ENCODE data around the gene BANP. TPM values are rescaled to one million over a fixed set of nuclear protein-coding genes. Genes with fewer than 3 reads are reported as not detected.

BANP gene
- total and polyA plus RNA-seq, 2 of the 8 experiments (the other 6 are each of a cell fraction or from before 2014, with no cell fraction given), result 25.8 to 39.8 TPM

- ChIA-PET CTCF (ENCODE audit: partially characterized antibody) (no interaction called here), POLR2A (ENCODE audit: partially characterized antibody) (no interaction called here)
- Histone ChIP-seq H3K4me3 (ENCODE audit: extremely low read depth in 1 of 4, insufficient read depth in 2 of 4, low read depth in 3 of 4, low read length in 4 of 4) (no peak overlapping the region), H3K4me2 (ENCODE audit: insufficient read depth in 1 of 2, low read depth in 2 of 2, low read length in 2 of 2) (no peak overlapping the region), H4K91ac (replicated peaks; ENCODE audit: insufficient read length, low read length) (no peak overlapping the region), H3K27me3 (replicated peaks in 1 of 4; ENCODE audit: control insufficient read depth in 3 of 4, extremely low read depth in 1 of 4, insufficient read depth in 3 of 4, low read length in 3 of 4) (no peaks in the 10 kb centered on the region), H3K9me3 (ENCODE audit: insufficient read depth in 2 of 2, low read depth in 1 of 2, low read length in 1 of 2) (no peaks in the 10 kb centered on the region), H4K20me1 (replicated peaks in 1 of 2; ENCODE audit: control insufficient read depth in 1 of 2, insufficient read depth in 2 of 2, low read length in 2 of 2) (no peaks in the 10 kb centered on the region), H3K14ac (ENCODE audit: insufficient read length) (no peak overlapping the region), H2AFZ (ENCODE audit: low read length) (no peak overlapping the region), H3K23ac (ENCODE audit: insufficient read length) (no peak overlapping the region), H3K27ac (ENCODE audit: low read depth, low read length) (no peak overlapping the region), H3K36me3 (ENCODE audit: control insufficient read depth in 2 of 4, insufficient read depth in 4 of 4, low read length in 3 of 4) (peaks cover 0 to 11% (median 6%) of the 10 kb centered on the region in 4 experiments; a peak in 2 of 8 replicates), H2BK5ac (ENCODE audit: low read depth, low read length) (no peak overlapping the region), H2AK5ac (ENCODE audit: low read depth, low read length) (no peak overlapping the region), H3K56ac (replicated peaks; ENCODE audit: insufficient read length, low read depth, low read length) (no peak overlapping the region), H3K79me1 (ENCODE audit: low read depth, low read length) (no peaks in the 10 kb centered on the region), H3K23me2 (ENCODE audit: low read depth, low read length) (peaks cover 16% of the 10 kb centered on the region; the same call in 1 of the 2 replicates), H3K4me1 (replicated peaks in 1 of 4; ENCODE audit: control insufficient read depth in 3 of 4, insufficient read depth in 4 of 4, low read length in 3 of 4) (no peaks in the 10 kb centered on the region; a peak in 1 of 7 replicates), H4K8ac (ENCODE audit: extremely low read depth, insufficient read depth, low read length) (no peak overlapping the region), H3K18ac (ENCODE audit: extremely low read depth, low read length) (no peak overlapping the region), H2BK15ac (ENCODE audit: low read length) (no peak overlapping the region), H2BK20ac (ENCODE audit: low read length) (no peak overlapping the region), H2BK120ac (replicated peaks; ENCODE audit: low read depth, low read length) (no peak overlapping the region), H3K4ac (replicated peaks; ENCODE audit: insufficient read length, low read depth, low read length) (no peak overlapping the region), H3K79me2 (ENCODE audit: control insufficient read depth in 1 of 2, insufficient read depth in 2 of 2, low read length in 2 of 2) (no peaks in the 10 kb centered on the region), H3K9ac (replicated peaks in 1 of 4; ENCODE audit: extremely low read depth in 1 of 4, low read depth in 3 of 4, low read length in 3 of 4) (no peak overlapping the region), H4K5ac (ENCODE audit: insufficient read length, low read depth, low read length) (no peak overlapping the region), H2BK12ac (ENCODE audit: low read depth, low read length) (no peak overlapping the region)
- no peak for FAIRE-seq
- 95% methylated on average over 22 of the region's 22 CpGs; no CpG with 5 or more reads in 1 of the 2 experiments for WGBS, 2 experiments (ENCODE audit: extremely low coverage in 1 of 2, insufficient coverage in 1 of 2, insufficient read length in 1 of 2, insufficient replicate concordance in 2 of 2, low coverage in 1 of 2, low lambda C conversion rate in 2 of 2, missing lambda C conversion rate in 1 of 2)
- no peak for DNase-seq (ENCODE audit: low read depth in 1 of 2, low spot score in 2 of 2)
- TF ChIP-seq CEBPB (IDR thresholded peaks at IDR 0.05; ENCODE audit: low read depth, low read length) (no peak), CREB1 (IDR thresholded peaks at IDR 0.05) (no peak), RNF2 (IDR thresholded peaks at IDR 0.05; ENCODE audit: borderline replicate concordance, low read depth, low read length, missing control alignments, poor library complexity, severe bottlenecking) (no peak), EZH2 (IDR thresholded peaks at IDR 0.05; ENCODE audit: low read depth, low read length, severe bottlenecking) (no peak), KDM1A (IDR thresholded peaks at IDR 0.05; ENCODE audit: borderline replicate concordance, low read length) (no peak), POU5F1 (IDR thresholded peaks at IDR 0.05; ENCODE audit: low read depth, low read length) (no peak), TEAD4 (IDR thresholded peaks at IDR 0.05; ENCODE audit: low read depth, low read length) (no peak), BRCA1 (IDR thresholded peaks at IDR 0.05; ENCODE audit: low read depth, low read length) (no peak), NANOG (IDR thresholded peaks at IDR 0.05; ENCODE audit: insufficient read depth, low read depth, low read length, poor library complexity, severe bottlenecking) (no peak), POLR2A (IDR thresholded peaks at IDR 0.05; ENCODE audit: control extremely low read depth in 1 of 2, low read depth in 2 of 2, low read length in 2 of 2) (no peak), FOSL1 (IDR thresholded peaks at IDR 0.05; ENCODE audit: insufficient read depth, low read depth, low read length) (no peak), CHD1 (IDR thresholded peaks at IDR 0.05; ENCODE audit: low read depth, low read length) (no peak)
Observed at GRCh38 chr16:88050952-88051660, 99.9 kb downstream of the BANP start.
